ENCODE results near the gene ARHGAP24.

DNA sequence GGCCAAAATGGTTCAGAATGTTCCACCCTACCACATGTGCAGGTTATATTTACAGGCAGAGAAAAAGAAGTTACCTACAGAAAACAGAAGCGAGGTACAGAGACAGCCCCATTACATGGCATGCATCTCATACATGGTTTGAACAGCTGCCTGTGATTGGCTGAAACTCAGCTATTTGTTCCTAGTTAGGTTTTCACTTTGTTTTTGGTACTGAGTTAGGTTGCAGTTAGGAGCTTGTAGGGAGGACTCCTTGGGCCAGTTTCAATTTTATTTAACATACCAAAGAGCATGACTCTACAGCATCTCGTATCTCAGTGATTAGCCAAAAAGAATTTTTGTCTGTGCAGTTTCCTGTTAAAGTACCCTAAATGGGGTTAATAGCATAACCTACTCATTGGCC lies 492.9 kb downstream of the ARHGAP24 start:
- TF ChIP-seq, protein P1, sequence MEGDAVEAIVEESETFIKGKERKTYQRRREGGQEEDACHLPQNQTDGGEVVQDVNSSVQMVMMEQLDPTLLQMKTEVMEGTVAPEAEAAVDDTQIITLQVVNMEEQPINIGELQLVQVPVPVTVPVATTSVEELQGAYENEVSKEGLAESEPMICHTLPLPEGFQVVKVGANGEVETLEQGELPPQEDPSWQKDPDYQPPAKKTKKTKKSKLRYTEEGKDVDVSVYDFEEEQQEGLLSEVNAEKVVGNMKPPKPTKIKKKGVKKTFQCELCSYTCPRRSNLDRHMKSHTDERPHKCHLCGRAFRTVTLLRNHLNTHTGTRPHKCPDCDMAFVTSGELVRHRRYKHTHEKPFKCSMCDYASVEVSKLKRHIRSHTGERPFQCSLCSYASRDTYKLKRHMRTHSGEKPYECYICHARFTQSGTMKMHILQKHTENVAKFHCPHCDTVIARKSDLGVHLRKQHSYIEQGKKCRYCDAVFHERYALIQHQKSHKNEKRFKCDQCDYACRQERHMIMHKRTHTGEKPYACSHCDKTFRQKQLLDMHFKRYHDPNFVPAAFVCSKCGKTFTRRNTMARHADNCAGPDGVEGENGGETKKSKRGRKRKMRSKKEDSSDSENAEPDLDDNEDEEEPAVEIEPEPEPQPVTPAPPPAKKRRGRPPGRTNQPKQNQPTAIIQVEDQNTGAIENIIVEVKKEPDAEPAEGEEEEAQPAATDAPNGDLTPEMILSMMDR (IDR thresholded peaks at IDR 0.05), result no peak
- TF ChIP-seq POLR2A (IDR thresholded peaks at IDR 0.05) (no peak), EP300 (IDR thresholded peaks at IDR 0.05) (no peak)
